ENCODE measurements around the gene RPS2. TPM values are rescaled to one million over a fixed set of nuclear protein-coding genes. Genes with fewer than 3 reads are reported as not detected.
A peak's percentile ranks its signal among the peaks of the same experiment; 100 is the strongest.

Gene RPS2
- total and polyA plus RNA-seq, 2 donors from 2014 or later, result 1,550 to 2,018 TPM

DNA sequence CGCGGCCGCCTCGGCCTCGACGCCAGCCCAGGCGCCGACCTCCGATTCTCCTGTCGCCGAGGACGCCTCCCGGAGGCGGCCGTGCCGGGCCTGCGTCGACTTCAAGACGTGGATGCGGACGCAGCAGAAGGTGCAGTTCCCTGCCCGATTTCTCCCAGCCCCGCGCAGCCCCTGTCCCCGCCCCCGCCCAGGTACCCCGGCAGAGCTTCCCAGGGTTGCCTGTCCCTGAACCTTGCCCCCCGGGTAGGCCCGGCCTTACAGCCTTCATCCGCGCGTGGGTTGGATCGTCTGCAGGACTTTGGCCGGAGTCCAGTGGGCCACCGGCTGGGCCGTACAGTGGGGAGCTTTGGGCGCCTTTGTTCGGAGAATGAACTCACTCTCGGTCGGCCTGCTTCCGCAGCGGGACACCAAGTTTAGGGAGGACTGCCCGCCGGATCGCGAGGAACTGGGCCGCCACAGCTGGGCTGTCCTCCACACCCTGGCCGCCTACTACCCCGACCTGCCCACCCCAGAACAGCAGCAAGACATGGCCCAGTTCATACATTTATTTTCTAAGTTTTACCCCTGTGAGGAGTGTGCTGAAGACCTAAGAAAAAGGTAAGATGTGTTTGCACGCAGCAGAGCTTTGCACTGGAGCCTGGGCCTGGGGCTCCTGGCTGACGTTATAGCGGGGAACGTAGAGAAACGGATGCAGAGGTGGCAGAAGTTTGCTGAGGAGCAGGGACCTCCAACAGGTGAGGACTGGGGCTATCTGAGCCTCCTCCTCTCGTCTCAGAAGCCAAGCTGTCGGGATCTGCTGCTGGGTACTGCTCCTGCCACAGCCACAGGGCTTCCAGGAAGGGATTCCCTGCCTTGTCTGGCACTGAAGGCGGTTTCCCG is 20.0 kb upstream of the RPS2 start:
- peaks cover 0 to 21% (median 8%) of the 10 kb centered on the region in 3 donors for H3K4me1 ChIP-seq (ENCODE audit: control insufficient read depth in 2 of 3, insufficient read depth in 2 of 3, low read depth in 1 of 3, low read length in 3 of 3)

DNA sequence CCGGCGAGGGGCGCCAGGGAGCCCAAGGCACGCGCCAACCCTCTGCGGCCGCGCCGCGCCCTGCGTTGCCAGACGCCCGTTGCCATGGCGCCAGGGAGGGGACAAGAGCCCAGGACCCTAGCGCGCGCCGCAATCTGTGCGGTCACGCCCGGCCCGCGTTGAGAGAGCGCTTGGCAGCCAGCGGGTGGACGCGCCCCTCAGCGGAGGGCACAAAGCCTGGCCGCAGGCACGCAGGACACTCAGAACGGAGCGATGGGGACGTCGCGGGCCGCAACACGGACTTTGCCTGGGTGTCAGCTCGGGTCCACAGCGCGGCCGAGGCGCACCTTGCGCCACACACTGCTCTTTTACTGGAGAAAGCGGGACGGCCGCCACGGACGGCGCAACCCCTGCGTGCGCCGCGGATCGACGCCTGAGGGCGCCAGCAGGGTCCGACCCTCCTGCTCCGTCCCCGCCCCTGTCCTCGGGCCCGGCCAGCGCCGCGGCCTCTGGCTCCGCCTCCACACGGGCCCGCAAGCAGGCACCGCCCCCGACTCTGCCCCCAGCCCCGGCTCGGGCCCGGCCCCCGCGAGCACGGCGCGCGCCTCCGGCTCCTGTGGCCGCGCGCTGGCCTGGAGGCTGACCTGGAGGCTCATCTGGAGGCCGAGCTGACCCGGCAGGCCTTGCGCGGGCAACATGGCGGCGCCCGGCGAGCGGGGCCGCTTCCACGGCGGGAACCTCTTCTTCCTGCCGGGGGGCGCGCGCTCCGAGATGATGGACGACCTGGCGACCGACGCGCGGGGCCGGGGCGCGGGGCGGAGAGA is 19.1 kb upstream of the RPS2 start, which contains the start of gene GFER:
Gene GFER (plus strand): TSS at position 650 of the 803 bp plus-strand sequence. CDS start 26 bp downstream, at position 676.
- Histone ChIP-seq H3K9ac (ENCODE audit: low read length in 3 of 3) (peak within 1 kb of the TSS in 2 of 3 donors; percentile 8 to 67), H3K27ac (ENCODE audit: low read depth in 2 of 2, low read length in 2 of 2) (peak within 1 kb of the TSS; percentile 34 to 51), H3K9me3 (ENCODE audit: control insufficient read depth in 2 of 3, insufficient read depth in 1 of 3, low read length in 3 of 3) (no peaks in the 10 kb centered on the region), H3K36me3 (ENCODE audit: control insufficient read depth in 2 of 3, insufficient read depth in 3 of 3, low read length in 3 of 3) (peaks cover 0 to 12% (median 8%) of the 10 kb centered on the region in 3 donors), H3K4me3 (ENCODE audit: low read length in 3 of 3) (peak within 1 kb of the TSS; percentile 49 to 67 (median 56)), H3K4me1 (ENCODE audit: control insufficient read depth in 2 of 3, insufficient read depth in 2 of 3, low read depth in 1 of 3, low read length in 3 of 3) (peaks cover 0 to 21% (median 8%) of the 10 kb centered on the region in 3 donors), H3K27me3 (ENCODE audit: control insufficient read depth, insufficient read depth, low read length) (peaks cover 37% of the 10 kb centered on the region)
- TF ChIP-seq, protein P1, sequence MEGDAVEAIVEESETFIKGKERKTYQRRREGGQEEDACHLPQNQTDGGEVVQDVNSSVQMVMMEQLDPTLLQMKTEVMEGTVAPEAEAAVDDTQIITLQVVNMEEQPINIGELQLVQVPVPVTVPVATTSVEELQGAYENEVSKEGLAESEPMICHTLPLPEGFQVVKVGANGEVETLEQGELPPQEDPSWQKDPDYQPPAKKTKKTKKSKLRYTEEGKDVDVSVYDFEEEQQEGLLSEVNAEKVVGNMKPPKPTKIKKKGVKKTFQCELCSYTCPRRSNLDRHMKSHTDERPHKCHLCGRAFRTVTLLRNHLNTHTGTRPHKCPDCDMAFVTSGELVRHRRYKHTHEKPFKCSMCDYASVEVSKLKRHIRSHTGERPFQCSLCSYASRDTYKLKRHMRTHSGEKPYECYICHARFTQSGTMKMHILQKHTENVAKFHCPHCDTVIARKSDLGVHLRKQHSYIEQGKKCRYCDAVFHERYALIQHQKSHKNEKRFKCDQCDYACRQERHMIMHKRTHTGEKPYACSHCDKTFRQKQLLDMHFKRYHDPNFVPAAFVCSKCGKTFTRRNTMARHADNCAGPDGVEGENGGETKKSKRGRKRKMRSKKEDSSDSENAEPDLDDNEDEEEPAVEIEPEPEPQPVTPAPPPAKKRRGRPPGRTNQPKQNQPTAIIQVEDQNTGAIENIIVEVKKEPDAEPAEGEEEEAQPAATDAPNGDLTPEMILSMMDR (IDR thresholded peaks at IDR 0.05; ENCODE audit: borderline replicate concordance, extremely low read depth, insufficient read depth), result peak; percentile 26
- DNase-seq (peak; percentile 92 to 97 (median 96)), FAIRE-seq (no peak)
- intact Hi-C loops (cut with DNase I), result no loop called here

More for the DNA sequence above, 20.0 kb upstream of the RPS2 start:
- H3K9me3 ChIP-seq (ENCODE audit: control insufficient read depth in 2 of 3, insufficient read depth in 1 of 3, low read length in 3 of 3), result no peaks in the 10 kb centered on the region
- peak overlapping the region in 2 of 3 donors; percentile 8 to 67 for H3K9ac ChIP-seq (ENCODE audit: low read length in 3 of 3)
- TF ChIP-seq, protein P1 (IDR thresholded peaks at IDR 0.05; ENCODE audit: borderline replicate concordance, extremely low read depth, insufficient read depth), result no peak
- peaks cover 43% of the 10 kb centered on the region for H3K27me3 ChIP-seq (ENCODE audit: control insufficient read depth, insufficient read depth, low read length)
- H3K4me3 ChIP-seq (ENCODE audit: low read length in 3 of 3), result peak overlapping the region; percentile 1 to 67 (median 56)
- FAIRE-seq (no peak), DNase-seq (peak in 3 of 5 donors; percentile 29 to 84 (median 45))
- H3K36me3 ChIP-seq (ENCODE audit: control insufficient read depth in 2 of 3, insufficient read depth in 3 of 3, low read length in 3 of 3), result peaks cover 0 to 12% (median 8%) of the 10 kb centered on the region in 3 donors
- intact Hi-C loops (cut with DNase I), result no loop called here
- H3K27ac ChIP-seq (ENCODE audit: low read depth in 2 of 2, low read length in 2 of 2), result peak overlapping the region in 1 of 2 donors; percentile 51

- intact Hi-C loops (cut with DNase I), result no loop called here
Measured at GRCh38 chr16:1982991-1983543, 18.4 kb upstream of the RPS2 start.

More at GRCh38 chr16:1982991-1983543, 18.4 kb upstream of the RPS2 start:
- no peak overlapping the region for H3K27ac ChIP-seq (ENCODE audit: low read depth in 2 of 2, low read length in 2 of 2)
- TF ChIP-seq, protein P1 (IDR thresholded peaks at IDR 0.05; ENCODE audit: borderline replicate concordance, extremely low read depth, insufficient read depth), result no peak
- FAIRE-seq (no peak), DNase-seq (no peak)
- peak overlapping the region in 2 of 3 donors; percentile 49 to 66 for H3K4me3 ChIP-seq (ENCODE audit: low read length in 3 of 3)
- no peaks in the 10 kb centered on the region for H3K9me3 ChIP-seq (ENCODE audit: control insufficient read depth in 2 of 3, insufficient read depth in 1 of 3, low read length in 3 of 3)
- H3K36me3 ChIP-seq (ENCODE audit: control insufficient read depth in 2 of 3, insufficient read depth in 3 of 3, low read length in 3 of 3), result peaks cover 0 to 12% (median 8%) of the 10 kb centered on the region in 3 donors
- H3K9ac ChIP-seq (ENCODE audit: low read length in 3 of 3), result no peak overlapping the region
- H3K4me1 ChIP-seq (ENCODE audit: control insufficient read depth in 2 of 3, insufficient read depth in 2 of 3, low read depth in 1 of 3, low read length in 3 of 3), result peaks cover 0 to 18% (median 8%) of the 10 kb centered on the region in 3 donors
- H3K27me3 ChIP-seq (ENCODE audit: control insufficient read depth, insufficient read depth, low read length), result peaks cover 34% of the 10 kb centered on the region

Measured in kidney (tissue), 14 donors.